Panc1 (cell line): ENCODE results near the gene SEMA4D. TPM values are rescaled to one million over a fixed set of nuclear protein-coding genes. Genes with fewer than 3 reads are reported as not detected.

Source experiments
- ATAC-seq: fragments of 200-7000 bp; cut with Tn5 transposase; 2 replicates; pipeline ENCODE4 v1.9.1; 2020; ENCODE audit warnings: mild to moderate bottlenecking, moderate library complexity
- BruUV-seq: library from RNA; stranded (reverse); fragments of 400-500 nt; replicated peaks from 2 replicates; lab custom pipeline; 2021; lab: Mats Ljungman, UMichigan
- CTCF ChIA-PET: fragments of 300-600 bp; sonication (Branson Sonifier 250); formaldehyde crosslinking; loops from one replicate; lab custom pipeline; 2022; ENCODE audit warnings: antibody characterized with exemption; lab: Charles Lee
- POLR2A ChIA-PET: fragments of 300-600 bp; sonication (Branson Sonifier 250); formaldehyde crosslinking; loops from one replicate; lab custom pipeline; 2022; ENCODE audit warnings: antibody characterized with exemption; lab: Charles Lee
- DNase-seq: peaks from one replicate; pipeline ENCODE4 v3.0.0-alpha.2; 2010; ENCODE audit warnings: low read depth, low spot score
- H3K27ac ChIP-seq: 2 replicates; pipeline ENCODE4 v1.5.1; 2011; ENCODE audit warnings: mild to moderate bottlenecking, low read length, inconsistent platforms
- H3K27me3 ChIP-seq: fragments of 200-500 bp; sonication (Bioruptor generic); 2 replicates; pipeline ENCODE4 v1.6.0; 2014; ENCODE audit warnings: low read length, inconsistent platforms; ENCODE audit not compliant: control insufficient read depth, insufficient read depth
- H3K36me3 ChIP-seq: fragments of 200-500 bp; sonication (Bioruptor generic); 2 replicates; pipeline ENCODE4 v1.5.1; 2014; ENCODE audit warnings: inconsistent platforms, mild to moderate bottlenecking, low read length, moderate library complexity; ENCODE audit not compliant: control insufficient read depth, insufficient read depth
- H3K4me1 ChIP-seq: 2 replicates; pipeline ENCODE4 v1.5.1; 2011; ENCODE audit warnings: inconsistent platforms, mild to moderate bottlenecking, low read length, moderate library complexity; ENCODE audit not compliant: control insufficient read depth, insufficient read depth
- H3K4me3 ChIP-seq, 2 experiments: 2 replicates each; pipeline ENCODE4 v1.5.1; 2011 to 2012; ENCODE audit warnings: low read depth in 2 of 2, low read length in 2 of 2, mild to moderate bottlenecking in 2 of 2, inconsistent platforms in 1 of 2, moderate library complexity in 1 of 2
- H3K9me3 ChIP-seq: fragments of 200-500 bp; sonication (Bioruptor generic); 2 replicates; pipeline ENCODE4 v1.5.1; 2014; ENCODE audit warnings: low read depth, mild to moderate bottlenecking, inconsistent platforms, low read length, moderate library complexity; ENCODE audit not compliant: control insufficient read depth, insufficient read depth
- POLR2AphosphoS5 ChIP-seq: IDR thresholded peaks from 2 replicates; pipeline ENCODE4 v1.6.1; 2012; ENCODE audit warnings: mild to moderate bottlenecking, low read depth, low read length, moderate library complexity
- REST ChIP-seq, 2 experiments: IDR thresholded peaks; 2 replicates each; pipeline ENCODE4 v1.6.1; 2011 to 2012; ENCODE audit warnings: low read depth in 2 of 2, control low read depth in 1 of 2, low read length in 1 of 2, mild to moderate bottlenecking in 1 of 2, moderate library complexity in 1 of 2; ENCODE audit not compliant: insufficient read depth in 1 of 2
- SIN3A ChIP-seq: IDR thresholded peaks from 2 replicates; pipeline ENCODE4 v1.6.1; 2012; ENCODE audit warnings: low read depth, mild to moderate bottlenecking, low read length, moderate library complexity, borderline replicate concordance; ENCODE audit not compliant: insufficient read depth
- TCF7L2 ChIP-seq: IDR thresholded peaks from 2 replicates; pipeline ENCODE4 v1.6.1; 2011; ENCODE audit warnings: mild to moderate bottlenecking, low read depth, low read length, inconsistent platforms
- in situ Hi-C: cut with HindIII; loops from 2 replicates; pipeline ENCODE4 v1.10.0; 2016; ENCODE audit warnings: low sequenced_read_pairs, low pct_unique_long_range_greater_than_20kb
- intact Hi-C: fragments of 100-400 bp; cut with micrococcal nuclease; formaldehyde crosslinking; loops from one replicate; pipeline ENCODE4 v1.10.0; 2022; ENCODE audit not compliant: unreplicated experiment
- total RNA-seq: library from RNA; stranded (reverse); gene quantifications from one replicate; pipeline ENCODE4 v1.2.1, GENCODE V29; 2021; ENCODE audit not compliant: unreplicated experiment
- TF ChIP-seq, protein P1 (sequence below): fragments of 450-650 bp; IDR thresholded peaks from 2 replicates; pipeline ENCODE4 v1.5.1; 2017; ENCODE audit warnings: mild to moderate bottlenecking

Gene SEMA4D
- total RNA-seq, 1 experiment from 2014 or later, result 6.5 TPM

GRCh38 chr9:89448381-89448780, 49.5 kb downstream of the SEMA4D start:
- CTCF ChIA-PET, result no interaction called here
- TF ChIP-seq SIN3A, result no peak
- no peak for TF ChIP-seq TCF7L2
- TF ChIP-seq, protein P1, sequence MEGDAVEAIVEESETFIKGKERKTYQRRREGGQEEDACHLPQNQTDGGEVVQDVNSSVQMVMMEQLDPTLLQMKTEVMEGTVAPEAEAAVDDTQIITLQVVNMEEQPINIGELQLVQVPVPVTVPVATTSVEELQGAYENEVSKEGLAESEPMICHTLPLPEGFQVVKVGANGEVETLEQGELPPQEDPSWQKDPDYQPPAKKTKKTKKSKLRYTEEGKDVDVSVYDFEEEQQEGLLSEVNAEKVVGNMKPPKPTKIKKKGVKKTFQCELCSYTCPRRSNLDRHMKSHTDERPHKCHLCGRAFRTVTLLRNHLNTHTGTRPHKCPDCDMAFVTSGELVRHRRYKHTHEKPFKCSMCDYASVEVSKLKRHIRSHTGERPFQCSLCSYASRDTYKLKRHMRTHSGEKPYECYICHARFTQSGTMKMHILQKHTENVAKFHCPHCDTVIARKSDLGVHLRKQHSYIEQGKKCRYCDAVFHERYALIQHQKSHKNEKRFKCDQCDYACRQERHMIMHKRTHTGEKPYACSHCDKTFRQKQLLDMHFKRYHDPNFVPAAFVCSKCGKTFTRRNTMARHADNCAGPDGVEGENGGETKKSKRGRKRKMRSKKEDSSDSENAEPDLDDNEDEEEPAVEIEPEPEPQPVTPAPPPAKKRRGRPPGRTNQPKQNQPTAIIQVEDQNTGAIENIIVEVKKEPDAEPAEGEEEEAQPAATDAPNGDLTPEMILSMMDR, result no peak
- TF ChIP-seq REST (IDR thresholded peaks at IDR 0.05; ENCODE audit: insufficient read depth in 1 of 2, low read depth in 2 of 2, low read length in 1 of 2), result no peak
- no peak for TF ChIP-seq POLR2AphosphoS5
- no peak overlapping the region for H3K27ac ChIP-seq
- H3K4me1 ChIP-seq, result no peaks in the 10 kb centered on the region
- DNase-seq (no peak), ATAC-seq (no peak)
- POLR2A ChIA-PET, result no interaction called here
- no peaks in the 10 kb centered on the region for H3K9me3 ChIP-seq
- BruUV-seq, result no TSS peak
- no peaks in the 10 kb centered on the region for H3K36me3 ChIP-seq
- H3K27me3 ChIP-seq, result no peaks in the 10 kb centered on the region
- no peak overlapping the region for H3K4me3 ChIP-seq
- intact Hi-C loops, result no loop called here
- in situ Hi-C loops, result no loop called here

GRCh38 chr9:89447416-89447815, 50.5 kb downstream of the SEMA4D start:
- H3K4me1 ChIP-seq, result no peaks in the 10 kb centered on the region
- H3K36me3 ChIP-seq, result no peaks in the 10 kb centered on the region
- DNase-seq (no peak), ATAC-seq (no peak)
- H3K9me3 ChIP-seq, result no peaks in the 10 kb centered on the region
- POLR2A ChIA-PET, result no interaction called here
- CTCF ChIA-PET, result no interaction called here
- BruUV-seq, result no TSS peak
- H3K4me3 ChIP-seq, result no peak overlapping the region
- no peak overlapping the region for H3K27ac ChIP-seq
- TF ChIP-seq REST (IDR thresholded peaks at IDR 0.05; ENCODE audit: insufficient read depth in 1 of 2, low read depth in 2 of 2, low read length in 1 of 2) (no peak), POLR2AphosphoS5 (no peak), SIN3A (no peak), TCF7L2 (no peak)
- TF ChIP-seq, protein P1, result no peak
- in situ Hi-C loops (no loop called here), intact Hi-C loops (no loop called here)
- H3K27me3 ChIP-seq, result no peaks in the 10 kb centered on the region
